Fibroblast of mammary gland (primary cell): ENCODE data around the gene ALDH1L1.

ENCODE experiments used
- DNase-seq: peaks from one replicate; pipeline ENCODE4 v3.0.0-alpha.2; 2010; ENCODE audit warnings: low read depth
- H3K4me3 ChIP-seq: 2 replicates; pipeline ENCODE4 v1.5.1; 2011; ENCODE audit warnings: low read depth, mild to moderate bottlenecking, low read length, moderate library complexity; ENCODE audit not compliant: control insufficient read depth
- CTCF ChIP-seq: conservative IDR thresholded peaks from 2 replicates; pipeline ENCODE4 v1.5.1; 2011; ENCODE audit warnings: low read depth, low read length, inconsistent platforms; ENCODE audit not compliant: control insufficient read depth, insufficient read depth

ALDH1L1 gene

DNA sequence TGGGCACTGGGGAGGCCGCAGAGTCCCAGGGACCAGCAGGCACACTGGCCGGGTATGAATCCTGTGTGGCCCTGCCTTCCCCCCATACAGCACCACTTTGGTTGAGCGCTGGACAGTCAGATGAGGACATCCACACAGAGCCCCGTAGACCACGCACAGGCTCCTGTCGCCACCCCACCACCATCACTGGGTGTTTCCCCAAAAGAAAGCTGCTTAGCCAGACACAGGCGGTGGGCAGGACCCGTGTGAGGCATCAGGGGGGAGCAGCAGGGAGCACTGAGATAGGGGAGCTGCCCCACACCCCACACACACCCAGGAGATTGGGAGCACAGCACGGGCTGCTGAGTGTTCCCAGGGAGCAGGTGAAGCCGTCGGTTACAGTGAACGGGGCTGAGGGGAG, 54.1 kb downstream of the ALDH1L1 start:
- DNase-seq, result no peak
- H3K4me3 ChIP-seq, result no peak overlapping the region
- no peak for TF ChIP-seq CTCF

DNA sequence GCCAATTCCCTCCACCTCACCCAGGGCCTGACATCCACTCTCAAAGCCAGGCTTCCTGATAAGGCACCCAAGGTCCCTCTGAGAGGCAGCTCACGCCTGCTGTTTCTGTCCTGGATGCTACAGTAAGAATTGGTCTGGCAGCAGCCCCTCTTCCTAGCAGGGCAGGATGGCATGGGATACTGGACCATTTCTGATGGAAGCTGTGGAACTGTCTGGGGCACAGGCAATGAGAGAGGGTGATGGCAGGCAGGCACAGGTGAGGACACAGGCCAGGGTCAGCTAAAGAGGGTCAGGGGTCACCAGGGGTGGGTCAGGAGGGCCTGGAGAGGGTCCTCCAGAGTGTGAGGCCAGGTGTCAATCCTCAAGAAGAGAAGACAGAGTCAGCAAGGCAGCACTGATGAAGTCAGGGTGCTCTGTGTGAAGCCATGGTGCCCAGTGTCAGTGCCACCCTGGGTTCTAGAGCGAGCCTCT, 54.6 kb downstream of the ALDH1L1 start:
- H3K4me3 ChIP-seq, result no peak overlapping the region
- no peak for TF ChIP-seq CTCF
- no peak for DNase-seq

- no peak for TF ChIP-seq CTCF
- H3K4me3 ChIP-seq, result no peak overlapping the region
- DNase-seq, result no peak
Observed at GRCh38 chr3:126125341-126125740, 55.0 kb downstream of the ALDH1L1 start.

DNA sequence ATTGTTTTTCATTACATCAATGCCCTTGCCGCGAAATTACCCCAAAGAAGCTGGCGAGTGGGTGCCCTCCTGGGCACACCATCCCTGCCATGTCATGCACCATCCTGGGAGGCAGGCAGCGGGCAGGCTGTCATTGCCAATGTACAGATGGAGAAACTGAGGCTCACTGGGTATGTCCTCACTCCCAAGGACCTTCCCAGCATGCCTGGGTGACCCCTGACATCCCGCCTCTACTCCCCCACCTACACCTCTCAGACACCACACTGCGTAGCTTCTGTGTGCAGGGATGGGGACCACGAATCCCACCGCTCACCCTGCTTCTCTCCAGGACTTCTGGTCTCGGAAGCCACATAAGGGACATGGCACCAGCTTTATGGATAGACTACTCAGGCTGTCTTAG, 55.5 kb downstream of the ALDH1L1 start:
- DNase-seq, result no peak
- no peak overlapping the region for H3K4me3 ChIP-seq
- no peak for TF ChIP-seq CTCF

DNA sequence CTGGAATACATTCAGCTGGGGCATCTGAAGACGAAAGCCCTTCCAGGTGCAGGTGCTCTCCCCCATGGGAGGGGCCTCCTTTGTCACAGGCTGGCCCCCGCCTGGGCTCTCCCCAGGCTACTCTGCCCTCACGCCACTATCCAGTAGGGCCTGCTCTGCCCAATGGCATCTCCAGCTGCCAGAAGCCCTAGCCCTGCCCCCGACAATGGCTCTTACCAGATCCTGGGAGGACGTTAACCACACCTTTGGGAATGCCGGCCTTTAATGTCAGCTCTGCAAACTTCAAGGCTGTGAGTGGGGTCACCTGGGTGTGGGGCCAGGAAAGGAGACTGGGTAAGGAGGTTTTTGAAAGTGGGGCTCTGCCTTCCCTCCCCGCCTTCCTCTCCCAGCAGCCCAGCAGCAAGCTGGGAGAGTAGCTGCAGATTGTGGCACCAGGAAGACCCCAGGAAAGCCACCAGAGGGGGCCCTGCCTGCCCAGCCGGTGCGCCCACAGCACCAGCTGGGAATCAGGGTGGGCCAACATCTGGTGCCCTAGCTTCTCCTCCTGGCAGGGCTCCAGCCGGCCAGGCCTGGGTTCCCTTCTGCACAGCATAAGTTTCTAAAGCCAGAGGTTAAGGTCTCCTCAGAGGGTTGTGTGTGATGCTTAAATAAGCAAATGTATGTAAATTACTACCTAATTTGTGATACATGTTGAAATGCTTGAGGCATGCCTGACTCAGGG, 56.1 kb downstream of the ALDH1L1 start:
- H3K4me3 ChIP-seq, result no peak overlapping the region
- no peak for TF ChIP-seq CTCF
- DNase-seq, result no peak

- H3K4me3 ChIP-seq, result no peak overlapping the region
- no peak for TF ChIP-seq CTCF
- no peak for DNase-seq
Observed at GRCh38 chr3:126121632-126122031, 58.8 kb downstream of the ALDH1L1 start.

DNA sequence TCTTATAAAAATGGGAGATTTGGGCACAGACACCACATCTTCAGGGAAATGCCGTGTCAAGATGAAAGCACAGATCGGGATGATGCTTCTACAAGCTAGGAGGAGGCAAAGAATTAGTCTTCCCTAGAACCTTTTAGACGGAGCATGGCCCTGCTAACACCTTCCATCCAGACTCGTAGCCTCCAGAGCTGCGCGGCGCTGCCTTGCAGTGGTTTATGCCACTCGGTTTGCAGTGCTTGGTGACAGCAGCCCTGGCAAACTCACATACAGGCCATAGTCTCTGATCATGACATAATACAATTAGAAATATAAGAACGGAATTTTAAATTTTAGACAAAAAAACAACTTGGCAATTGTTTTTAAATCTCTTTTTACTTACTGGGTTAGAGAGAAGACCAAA, 59.3 kb downstream of the ALDH1L1 start:
- DNase-seq, result no peak
- no peak overlapping the region for H3K4me3 ChIP-seq
- no peak for TF ChIP-seq CTCF
